ENCODE results near the gene SMARCE1. TPM values are rescaled to one million over a fixed set of nuclear protein-coding genes. Genes with fewer than 3 reads are reported as not detected.

The SMARCE1 gene
- total RNA-seq, 2 experiments from 2014 or later = 65.4 to 68.6 TPM

DNA sequence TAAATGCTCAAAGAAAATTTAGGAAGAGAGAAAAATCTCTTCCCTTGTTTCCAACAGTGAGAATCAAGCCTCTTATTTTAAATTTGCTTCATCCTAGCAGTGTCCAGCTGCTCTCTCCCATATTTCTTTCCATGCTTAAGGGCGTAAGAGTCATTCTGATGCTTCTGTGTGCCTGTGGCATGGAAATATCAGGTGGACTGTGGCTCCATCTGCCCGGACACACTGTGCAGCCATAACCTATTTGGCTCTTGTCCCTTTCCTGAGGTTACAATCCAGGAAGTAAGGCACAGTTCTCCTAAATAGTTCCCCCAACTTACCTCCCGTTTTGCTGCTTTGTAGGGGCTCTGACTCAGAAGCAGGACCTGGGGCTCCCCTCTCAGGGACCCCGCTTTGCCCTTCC is 23.7 kb upstream of the SMARCE1 start:
- no peak for TF ChIP-seq CTCF (IDR thresholded peaks at IDR 0.05)
- ChIA-PET POLR2A (no interaction called here), CTCF (no interaction called here)
- Mint-ChIP-seq H3K4me3 (no peak overlapping the region), H3K27ac (no peak overlapping the region), H3K27me3 (peaks cover 21% of the 10 kb centered on the region), H3K9me3 (no peaks in the 10 kb centered on the region), H3K4me1 (ENCODE audit: low read depth) (no peaks in the 10 kb centered on the region), H3K36me3 (ENCODE audit: low read depth) (no peaks in the 10 kb centered on the region)
- Histone ChIP-seq H3K27me3 (ENCODE audit: control insufficient read depth in 1 of 2, insufficient read depth in 2 of 2, low read length in 2 of 2) (peaks cover 0 to 4% of the 10 kb centered on the region in 2 experiments), H3K9me3 (ENCODE audit: control insufficient read depth in 1 of 2, insufficient read depth in 1 of 2, low read length in 2 of 2) (no peaks in the 10 kb centered on the region), H3K36me3 (ENCODE audit: insufficient read depth, low read length) (no peaks in the 10 kb centered on the region), H3K4me3 (ENCODE audit: low read length) (no peak overlapping the region), H3K4me1 (ENCODE audit: insufficient read depth, low read length) (no peaks in the 10 kb centered on the region), H3K27ac (ENCODE audit: low read depth in 1 of 2, low read length in 2 of 2) (no peak overlapping the region)
- DNase-seq (no peak), ATAC-seq (ENCODE audit: poor library complexity) (no peak)
- intact Hi-C loops (cut with DNase I, micrococcal nuclease) = no loop called here

DNA sequence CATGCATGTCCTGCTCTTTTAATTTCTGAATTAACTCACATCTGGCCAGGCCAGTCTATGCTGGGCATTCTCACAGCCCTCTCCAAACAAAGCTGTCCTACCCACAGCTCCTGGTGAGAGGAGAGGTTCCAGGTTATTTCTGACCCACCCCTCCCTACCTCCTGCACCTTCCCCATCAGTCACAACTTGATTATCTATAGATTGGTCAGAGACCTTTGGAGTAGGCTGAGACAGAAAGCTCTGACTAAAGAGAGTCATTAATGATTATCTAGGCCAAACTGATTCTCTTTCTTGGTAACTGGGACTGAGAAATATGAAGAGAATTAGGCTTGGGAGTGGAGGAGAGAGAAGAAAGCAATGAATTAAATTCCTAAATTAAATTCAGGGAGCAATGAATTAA is 18.7 kb upstream of the SMARCE1 start:
- no peak for ATAC-seq (ENCODE audit: poor library complexity)
- no peaks in the 10 kb centered on the region for H3K36me3 Mint-ChIP-seq (ENCODE audit: low read depth)
- intact Hi-C loops (cut with DNase I, micrococcal nuclease) = no loop called here

GRCh38 chr17:40664582-40665333 is 17.1 kb upstream of the SMARCE1 start, which contains the start of gene KRT222:
TSS of gene KRT222 (minus strand) at chr17:40665177. CDS start at chr17:40665099, 78 bp downstream.
- H3K36me3 ChIP-seq (ENCODE audit: insufficient read depth, low read length) = no peaks in the 10 kb centered on the region
- peaks cover 41% of the 10 kb centered on the region for H3K27me3 Mint-ChIP-seq
- peaks cover 7 to 20% of the 10 kb centered on the region in 2 experiments for H3K27me3 ChIP-seq (ENCODE audit: control insufficient read depth in 1 of 2, insufficient read depth in 2 of 2, low read length in 2 of 2)
- peaks cover 5% of the 10 kb centered on the region for H3K4me1 ChIP-seq (ENCODE audit: insufficient read depth, low read length)
- no peaks in the 10 kb centered on the region for H3K9me3 Mint-ChIP-seq
- no peak within 1 kb of the TSS for H3K4me3 Mint-ChIP-seq
- peaks cover 11% of the 10 kb centered on the region for H3K4me1 Mint-ChIP-seq (ENCODE audit: low read depth)
- no peak within 1 kb of the TSS for H3K27ac Mint-ChIP-seq
- DNase-seq (peak in 1 of 14 experiments; percentile 3), ATAC-seq (ENCODE audit: poor library complexity) (no peak)
- POLR2A ChIA-PET = no interaction called here
- no peak for TF ChIP-seq CTCF (IDR thresholded peaks at IDR 0.05)
- no peak within 1 kb of the TSS for H3K27ac ChIP-seq (ENCODE audit: low read depth in 1 of 2, low read length in 2 of 2)
- CTCF ChIA-PET = no interaction called here
- no peak within 1 kb of the TSS for H3K4me3 ChIP-seq (ENCODE audit: low read length)
- intact Hi-C loops (cut with DNase I, micrococcal nuclease) = loop anchor here in 1 of 2 experiments (5.0 kb wide), 2 partner anchors 42 to 48 kb away; no protein-coding TSS in a partner anchor
- H3K36me3 Mint-ChIP-seq (ENCODE audit: low read depth) = no peaks in the 10 kb centered on the region
- no peaks in the 10 kb centered on the region for H3K9me3 ChIP-seq (ENCODE audit: control insufficient read depth in 1 of 2, insufficient read depth in 1 of 2, low read length in 2 of 2)

More for the DNA sequence above, 18.7 kb upstream of the SMARCE1 start:
- Mint-ChIP-seq H3K4me1 (ENCODE audit: low read depth) (peaks cover 6% of the 10 kb centered on the region), H3K4me3 (no peak overlapping the region), H3K9me3 (no peaks in the 10 kb centered on the region), H3K27me3 (peaks cover 39% of the 10 kb centered on the region), H3K27ac (no peak overlapping the region)
- Histone ChIP-seq H3K4me3 (ENCODE audit: low read length) (no peak overlapping the region), H3K9me3 (ENCODE audit: control insufficient read depth in 1 of 2, insufficient read depth in 1 of 2, low read length in 2 of 2) (no peaks in the 10 kb centered on the region), H3K4me1 (ENCODE audit: insufficient read depth, low read length) (no peaks in the 10 kb centered on the region), H3K27me3 (ENCODE audit: control insufficient read depth in 1 of 2, insufficient read depth in 2 of 2, low read length in 2 of 2) (peaks cover 7 to 20% of the 10 kb centered on the region in 2 experiments), H3K27ac (ENCODE audit: low read depth in 1 of 2, low read length in 2 of 2) (no peak overlapping the region), H3K36me3 (ENCODE audit: insufficient read depth, low read length) (no peaks in the 10 kb centered on the region)
- TF ChIP-seq CTCF (IDR thresholded peaks at IDR 0.05) = no peak
- ChIA-PET CTCF (interaction anchor here (1.6 kb wide), 1 partner anchor 12 kb away, joined by 3 read pairs; no protein-coding TSS in a partner anchor), POLR2A (no interaction called here)
- no peak for DNase-seq
